Ascending aorta (tissue), 2 donors: ENCODE results near the gene ZNF219. TPM values are rescaled to one million over a fixed set of nuclear protein-coding genes. Genes with fewer than 3 reads are reported as not detected.

Experiments used
- DNase-seq, 2 donors: peaks; one replicate each; pipeline ENCODE4 v3.0.0-alpha.2; 2019; ENCODE audit warnings: low spot score in 2 of 2
- H3K27ac ChIP-seq, 2 donors: fragments of 200-600 bp; sonication (generic); one replicate each; pipeline ENCODE4 v1.5.1; 2016 to 2017; ENCODE audit warnings: mild to moderate bottlenecking in 1 of 2
- H3K27me3 ChIP-seq: fragments of 200-600 bp; sonication (generic); one replicate; pipeline ENCODE4 v1.5.1; 2017
- H3K36me3 ChIP-seq, 2 donors: fragments of 200-600 bp; sonication (generic); one replicate each; pipeline ENCODE4 v1.5.1; 2016
- H3K4me1 ChIP-seq, 2 donors: fragments of 200-600 bp; sonication (generic); one replicate each; pipeline ENCODE4 v1.5.1; 2016 to 2017; ENCODE audit warnings: mild to moderate bottlenecking in 1 of 2
- H3K4me3 ChIP-seq, 2 donors: fragments of 200-600 bp; sonication (generic); one replicate each; pipeline ENCODE4 v1.5.1; 2016 to 2017; ENCODE audit warnings: mild to moderate bottlenecking in 1 of 2
- H3K9me3 ChIP-seq, 2 donors: fragments of 200-600 bp; sonication (generic); one replicate each; pipeline ENCODE4 v1.5.1; 2016
- intact Hi-C: fragments of 100-400 bp; cut with DNase I; formaldehyde crosslinking; loops from one replicate; pipeline ENCODE4 v1.15.1; 2023
- total RNA-seq: library from RNA; depleted of rRNA; stranded (reverse); fragments of >200 nt; gene quantifications from one replicate; pipeline ENCODE4 v1.1.0, GENCODE V29; 2016
- TF ChIP-seq, protein P1 (sequence below), 3 experiments: fragments of 200-600 bp in 2 of 3; fragments of 450-650 bp in 1 of 3; sonication (generic) in 2 of 3; IDR thresholded peaks; one replicate each; pipeline ENCODE4 v1.5.1; 2016 to 2019; ENCODE audit warnings: antibody characterized with exemption in 3 of 3, mild to moderate bottlenecking in 1 of 3, moderate library complexity in 1 of 3

ZNF219 gene
- total RNA-seq, 1 donor from 2014 or later = 62.9 TPM

DNA sequence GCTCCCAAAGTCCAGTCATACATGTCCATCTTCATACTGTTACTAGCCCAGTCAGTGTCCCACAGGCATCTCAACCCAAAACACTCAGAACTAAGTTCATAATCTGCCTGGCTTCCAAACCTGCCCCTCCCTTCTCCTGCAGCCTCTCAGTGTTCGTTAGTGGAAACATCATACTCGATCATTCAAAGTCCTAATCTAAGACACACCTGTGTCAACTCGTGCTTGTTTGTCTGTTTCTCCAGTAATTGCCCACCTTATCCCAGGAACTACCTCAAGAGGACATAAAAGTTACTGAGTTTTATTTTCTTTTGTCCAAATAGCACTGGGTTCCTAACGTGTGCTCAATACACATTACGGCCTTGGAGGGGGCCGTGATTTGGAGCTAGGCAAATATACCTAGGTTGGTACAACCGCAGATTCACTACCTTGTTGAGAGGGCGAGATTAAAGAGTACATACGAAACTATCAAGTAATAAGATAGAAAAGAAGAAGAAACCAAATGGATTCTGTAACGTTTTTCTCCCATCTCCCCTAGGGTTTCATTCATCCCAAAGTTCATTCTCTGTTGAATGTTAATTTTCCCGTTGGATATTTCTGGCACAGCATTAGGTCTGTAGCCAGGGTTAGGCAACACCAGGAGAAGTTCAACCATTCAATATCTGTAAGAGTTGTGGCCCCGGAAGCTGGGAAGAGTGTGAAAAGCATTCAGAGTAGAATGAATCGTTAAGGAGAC is 37.7 kb downstream of the ZNF219 start:
- no peaks in the 10 kb centered on the region for H3K4me1 ChIP-seq
- DNase-seq = no peak
- no peaks in the 10 kb centered on the region for H3K9me3 ChIP-seq
- TF ChIP-seq, protein P1, sequence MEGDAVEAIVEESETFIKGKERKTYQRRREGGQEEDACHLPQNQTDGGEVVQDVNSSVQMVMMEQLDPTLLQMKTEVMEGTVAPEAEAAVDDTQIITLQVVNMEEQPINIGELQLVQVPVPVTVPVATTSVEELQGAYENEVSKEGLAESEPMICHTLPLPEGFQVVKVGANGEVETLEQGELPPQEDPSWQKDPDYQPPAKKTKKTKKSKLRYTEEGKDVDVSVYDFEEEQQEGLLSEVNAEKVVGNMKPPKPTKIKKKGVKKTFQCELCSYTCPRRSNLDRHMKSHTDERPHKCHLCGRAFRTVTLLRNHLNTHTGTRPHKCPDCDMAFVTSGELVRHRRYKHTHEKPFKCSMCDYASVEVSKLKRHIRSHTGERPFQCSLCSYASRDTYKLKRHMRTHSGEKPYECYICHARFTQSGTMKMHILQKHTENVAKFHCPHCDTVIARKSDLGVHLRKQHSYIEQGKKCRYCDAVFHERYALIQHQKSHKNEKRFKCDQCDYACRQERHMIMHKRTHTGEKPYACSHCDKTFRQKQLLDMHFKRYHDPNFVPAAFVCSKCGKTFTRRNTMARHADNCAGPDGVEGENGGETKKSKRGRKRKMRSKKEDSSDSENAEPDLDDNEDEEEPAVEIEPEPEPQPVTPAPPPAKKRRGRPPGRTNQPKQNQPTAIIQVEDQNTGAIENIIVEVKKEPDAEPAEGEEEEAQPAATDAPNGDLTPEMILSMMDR (IDR thresholded peaks at IDR 0.05) = no peak
- no peak overlapping the region for H3K27ac ChIP-seq
- no peaks in the 10 kb centered on the region for H3K36me3 ChIP-seq
- H3K4me3 ChIP-seq = no peak overlapping the region
- no peaks in the 10 kb centered on the region for H3K27me3 ChIP-seq
- intact Hi-C loops = no loop called here

DNA sequence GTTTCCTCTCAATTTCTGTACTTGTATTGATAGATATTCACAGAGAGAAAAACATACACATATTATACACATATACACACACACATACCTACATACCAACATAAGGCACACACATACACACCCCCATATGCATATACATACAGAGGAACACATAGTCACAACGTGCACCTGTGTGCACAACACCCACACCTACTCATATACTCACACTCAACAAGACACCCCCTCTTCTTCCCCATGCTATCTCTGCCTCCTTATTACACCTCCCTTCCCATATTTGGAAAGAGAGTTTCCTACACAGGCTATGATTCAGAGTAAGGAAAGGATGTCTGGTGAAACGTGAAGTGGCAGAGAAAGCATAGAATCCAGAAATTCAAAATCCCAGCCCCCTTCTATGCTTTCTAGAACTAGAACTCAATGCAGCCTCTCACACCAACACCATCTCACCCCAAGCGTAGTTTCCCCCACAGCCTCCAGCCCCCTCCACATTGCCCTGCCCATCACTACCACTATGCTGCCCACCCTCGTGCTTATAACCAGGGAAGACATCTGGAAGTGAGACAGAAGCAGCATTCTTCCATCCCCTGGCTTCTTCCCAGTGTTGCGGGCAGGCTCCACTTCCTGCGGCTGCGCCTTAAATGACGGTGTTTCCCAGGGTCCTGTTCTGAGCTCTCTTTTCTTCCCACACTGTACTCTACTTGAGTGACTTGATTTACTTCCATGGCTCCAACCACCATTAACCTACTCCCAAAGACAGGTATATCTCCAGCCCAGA is 38.4 kb downstream of the ZNF219 start:
- Histone ChIP-seq H3K9me3 (no peaks in the 10 kb centered on the region), H3K27me3 (no peaks in the 10 kb centered on the region), H3K27ac (no peak overlapping the region), H3K4me3 (no peak overlapping the region), H3K4me1 (no peaks in the 10 kb centered on the region), H3K36me3 (no peaks in the 10 kb centered on the region)
- no peak for DNase-seq
- intact Hi-C loops = no loop called here
- TF ChIP-seq, protein P1 (IDR thresholded peaks at IDR 0.05) = no peak

DNA sequence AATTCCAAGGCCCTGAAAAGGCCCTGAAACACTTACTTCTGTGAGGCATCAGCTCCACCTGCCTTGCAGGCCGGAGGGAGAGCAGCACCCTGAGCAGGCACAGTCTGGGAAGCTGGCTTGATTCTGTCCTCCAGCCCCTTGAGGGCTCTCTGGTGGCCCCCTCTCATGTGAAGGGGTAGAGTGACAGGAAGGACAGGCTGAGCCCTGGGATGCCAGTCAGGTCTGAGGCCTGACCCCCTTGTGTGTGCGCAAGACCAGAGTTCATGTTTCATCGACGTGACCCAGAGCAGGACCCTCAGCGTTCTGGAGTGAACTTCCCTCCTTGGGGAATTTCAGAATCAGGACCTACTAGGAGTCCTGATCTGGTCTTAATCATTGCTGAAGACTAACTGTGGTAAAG is 39.6 kb downstream of the ZNF219 start:
- no peak for DNase-seq
- Histone ChIP-seq H3K27me3 (no peaks in the 10 kb centered on the region), H3K36me3 (no peaks in the 10 kb centered on the region), H3K4me3 (no peak overlapping the region), H3K4me1 (no peaks in the 10 kb centered on the region), H3K9me3 (no peaks in the 10 kb centered on the region), H3K27ac (no peak overlapping the region)
- TF ChIP-seq, protein P1 (IDR thresholded peaks at IDR 0.05) = no peak
- intact Hi-C loops = no loop called here

DNA sequence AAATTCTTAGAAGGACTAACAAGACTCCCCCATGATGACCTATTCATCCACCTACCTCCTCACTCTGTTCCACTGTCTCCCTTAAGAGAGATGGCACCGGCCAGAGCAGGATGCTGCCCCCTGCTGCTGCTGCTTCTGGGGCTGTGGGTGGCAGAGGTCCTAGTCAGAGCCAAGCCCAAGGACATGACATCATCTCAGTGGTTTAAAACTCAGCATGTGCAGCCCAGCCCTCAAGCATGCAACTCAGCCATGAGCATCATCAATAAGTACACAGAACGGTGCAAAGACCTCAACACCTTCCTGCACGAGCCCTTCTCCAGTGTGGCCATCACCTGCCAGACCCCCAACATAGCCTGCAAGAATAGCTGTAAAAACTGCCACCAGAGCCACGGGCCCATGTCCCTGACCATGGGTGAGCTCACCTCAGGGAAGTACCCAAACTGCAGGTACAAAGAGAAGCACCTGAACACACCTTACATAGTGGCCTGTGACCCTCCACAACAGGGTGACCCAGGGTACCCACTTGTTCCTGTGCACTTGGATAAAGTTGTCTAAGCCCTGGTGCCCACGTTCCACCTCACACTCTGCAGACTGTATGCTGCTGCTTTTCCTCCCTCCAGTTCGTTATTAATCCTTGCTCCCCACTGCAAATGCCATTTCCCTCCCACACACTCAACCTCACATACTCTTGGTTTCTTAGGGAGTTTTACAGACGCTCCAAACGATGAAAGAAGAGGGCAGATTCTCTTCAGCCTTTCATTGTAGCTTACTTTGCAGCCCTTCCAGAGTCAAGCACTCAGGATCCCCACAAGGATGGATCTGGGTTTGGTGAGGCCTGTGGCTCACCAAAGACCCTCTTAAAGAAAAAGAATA is 40.4 kb downstream of the ZNF219 start, which contains the start of gene RNASE8:
Gene RNASE8, plus strand, starts transcription at position 20 of the 873 bp plus-strand sequence. Its CDS starts 71 bp downstream, at position 91.
- DNase-seq = no peak
- Histone ChIP-seq H3K27ac (no peak within 1 kb of the TSS), H3K9me3 (no peaks in the 10 kb centered on the region), H3K4me1 (no peaks in the 10 kb centered on the region), H3K27me3 (no peaks in the 10 kb centered on the region), H3K4me3 (no peak within 1 kb of the TSS), H3K36me3 (no peaks in the 10 kb centered on the region)
- TF ChIP-seq, protein P1 (IDR thresholded peaks at IDR 0.05) = no peak
- intact Hi-C loops = no loop called here

DNA sequence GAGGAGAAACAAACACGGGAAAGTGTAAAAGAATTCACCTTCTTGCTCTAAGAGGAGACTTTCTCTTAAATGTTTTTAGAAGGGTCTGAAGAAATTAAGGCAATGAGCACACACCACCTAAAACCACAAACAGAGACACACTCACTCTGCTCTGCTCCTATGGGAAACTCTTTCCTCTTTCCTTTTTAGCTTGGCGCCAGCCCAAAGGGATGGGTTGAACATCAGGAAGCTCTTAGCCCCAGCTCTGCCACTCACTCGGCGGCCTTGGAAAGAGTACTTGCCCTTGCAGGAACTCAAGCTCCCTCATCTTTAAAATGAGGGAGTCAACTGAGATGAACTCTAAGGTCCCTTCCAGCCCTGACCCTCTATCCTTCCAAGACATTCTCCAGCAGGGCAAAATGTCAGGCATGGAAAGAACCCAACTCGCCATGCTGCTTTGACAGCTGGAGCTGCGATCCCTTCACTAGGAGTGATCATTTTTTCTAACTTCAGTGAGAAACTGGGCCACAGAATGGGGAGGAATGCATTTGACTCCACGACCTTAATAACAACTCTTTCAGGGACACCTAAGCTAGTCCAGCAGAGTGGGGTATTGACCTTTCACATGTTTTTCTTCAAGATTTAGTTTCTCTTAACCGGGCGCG is 41.8 kb downstream of the ZNF219 start:
- no peaks in the 10 kb centered on the region for H3K4me1 ChIP-seq
- no peaks in the 10 kb centered on the region for H3K36me3 ChIP-seq
- H3K4me3 ChIP-seq = no peak overlapping the region
- no peaks in the 10 kb centered on the region for H3K27me3 ChIP-seq
- DNase-seq = no peak
- TF ChIP-seq, protein P1 (IDR thresholded peaks at IDR 0.05) = no peak
- no peaks in the 10 kb centered on the region for H3K9me3 ChIP-seq
- intact Hi-C loops = no loop called here
- no peak overlapping the region for H3K27ac ChIP-seq
